T-helper 17 cell (primary cell): ENCODE measurements around the gene CDH20. TPM values are rescaled to one million over a fixed set of nuclear protein-coding genes. Genes with fewer than 3 reads are reported as not detected.

Experiments used
- ATAC-seq: fragments of 150-1000 bp; cut with Tn5 transposase; 2 replicates; pipeline ENCODE4 v1.10.0; 2021; ENCODE audit warnings: mild to moderate bottlenecking, moderate library complexity
- DNase-seq, 3 donors: peaks; one replicate each; pipeline versions ENCODE4 v3.0.0 to v3.0.0-alpha.2; 2020 to 2021
- H3K9me3 ChIP-seq: one replicate; pipeline ENCODE4 v1.7.0; 2013; ENCODE audit warnings: low read length, mild to moderate bottlenecking; ENCODE audit not compliant: control insufficient read depth, poor library complexity, severe bottlenecking
- H3K27ac Mint-ChIP-seq: one replicate; pipeline ENCODE4 v1.8.0; 2022; ENCODE audit warnings: mild to moderate bottlenecking, moderate library complexity, mixed read lengths
- H3K27me3 Mint-ChIP-seq: one replicate; pipeline ENCODE4 v1.8.0; 2022; ENCODE audit warnings: mixed read lengths
- H3K36me3 Mint-ChIP-seq: one replicate; pipeline ENCODE4 v1.8.0; 2022; ENCODE audit warnings: low read depth, mixed read lengths
- H3K4me1 Mint-ChIP-seq: one replicate; pipeline ENCODE4 v1.8.0; 2022; ENCODE audit warnings: mild to moderate bottlenecking, mixed read lengths
- H3K4me3 Mint-ChIP-seq: one replicate; pipeline ENCODE4 v1.8.0; 2022; ENCODE audit warnings: mild to moderate bottlenecking, moderate library complexity, mixed read lengths
- total RNA-seq, 4 donors: library from RNA in 2 of 4; stranded (reverse) in 2 of 4; gene quantifications; one replicate each; pipeline ENCODE4 v1.2.3 and lab custom pipeline; 2022 to 2026

Gene CDH20
- total RNA-seq, 2 donors from 2014 or later = 0.21 to 0.35 TPM

DNA sequence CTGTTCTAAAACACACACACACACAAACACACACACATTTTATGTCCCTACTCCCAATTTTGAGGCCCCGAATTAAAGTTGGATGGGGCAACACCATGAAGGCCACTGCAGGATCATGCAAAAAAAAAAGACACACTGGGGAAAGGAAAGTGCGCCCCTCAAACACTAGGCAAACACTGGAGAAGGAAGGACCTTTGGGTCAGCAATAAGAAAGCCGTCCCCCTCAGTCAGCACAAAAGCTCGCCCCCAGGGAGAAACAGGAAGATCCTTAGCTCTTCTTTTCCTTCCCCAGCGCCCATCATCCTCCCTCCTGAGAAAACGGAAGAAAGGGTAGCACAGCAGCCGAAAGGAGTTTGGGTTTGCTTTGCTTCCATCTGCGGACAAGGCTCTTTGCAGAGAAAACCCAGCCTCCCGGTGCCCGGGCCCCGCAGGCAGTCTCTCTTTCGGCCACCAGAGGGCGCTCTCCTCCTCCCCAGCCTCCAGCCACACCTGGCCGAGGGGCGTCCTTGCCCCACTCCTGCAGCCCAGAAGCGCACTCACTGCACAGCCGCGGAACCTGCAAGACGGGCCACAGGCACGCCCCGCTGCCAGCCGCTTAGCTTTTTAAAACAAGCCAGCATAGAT, 248.5 kb downstream of the CDH20 start:
- peak; percentile 79 for ATAC-seq
- peaks cover 17% of the 10 kb centered on the region for H3K4me1 Mint-ChIP-seq
- H3K4me3 Mint-ChIP-seq = peak overlapping the region; percentile 28
- H3K36me3 Mint-ChIP-seq = no peaks in the 10 kb centered on the region
- H3K27me3 Mint-ChIP-seq = peaks cover 63% of the 10 kb centered on the region
- DNase-seq = peak; percentile 35 to 66 (median 39)
- peak overlapping the region; percentile 81 for H3K27ac Mint-ChIP-seq
- H3K9me3 ChIP-seq = no peaks in the 10 kb centered on the region

DNA sequence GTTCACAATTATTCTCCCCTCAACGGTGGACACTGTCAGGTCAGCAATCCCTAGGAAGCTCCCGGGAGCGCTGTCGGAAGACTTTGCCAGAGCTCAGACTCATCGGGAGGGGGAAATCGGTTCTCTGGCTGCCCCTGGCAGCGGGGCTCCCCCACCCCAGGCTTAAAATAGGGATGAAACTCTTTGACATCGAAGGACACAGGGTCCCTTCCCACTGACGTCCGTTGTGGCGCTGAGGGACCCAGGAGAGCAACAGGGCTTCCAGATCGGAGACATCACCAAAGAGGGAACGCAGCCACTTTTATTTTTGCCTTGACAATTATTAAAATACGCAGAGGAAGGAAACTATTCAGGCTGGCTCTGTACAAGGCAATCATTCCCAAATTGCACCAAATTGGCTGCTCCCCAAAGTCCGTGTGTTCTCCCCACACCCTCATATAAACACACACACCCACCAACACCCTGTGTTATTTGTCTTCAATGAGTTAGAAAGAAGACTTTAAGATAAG, 249.0 kb downstream of the CDH20 start:
- H3K4me1 Mint-ChIP-seq = peaks cover 17% of the 10 kb centered on the region
- H3K4me3 Mint-ChIP-seq = peak overlapping the region; percentile 28
- no peak for DNase-seq
- ATAC-seq = no peak
- no peaks in the 10 kb centered on the region for H3K36me3 Mint-ChIP-seq
- peak overlapping the region; percentile 81 for H3K27ac Mint-ChIP-seq
- H3K9me3 ChIP-seq = no peaks in the 10 kb centered on the region
- H3K27me3 Mint-ChIP-seq = peaks cover 57% of the 10 kb centered on the region

DNA sequence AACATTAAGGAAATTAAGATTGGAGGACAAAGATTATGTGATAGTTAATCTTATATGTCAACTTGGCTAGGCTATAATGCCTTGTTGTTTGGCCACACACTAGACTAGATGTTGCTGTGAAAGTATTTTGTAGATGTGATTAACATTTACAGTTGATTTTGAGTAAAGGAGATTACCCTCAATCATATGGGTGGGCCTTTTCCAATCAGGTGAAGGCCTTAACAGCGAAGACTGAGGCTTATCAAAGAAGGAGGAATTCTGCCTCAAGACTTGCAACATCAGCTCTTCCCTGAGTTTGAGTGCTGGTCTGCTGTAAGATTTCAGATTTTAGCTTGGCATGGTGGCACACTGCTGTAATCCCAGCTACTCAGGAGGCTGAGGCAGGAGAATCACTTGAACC, 250.3 kb downstream of the CDH20 start:
- DNase-seq (no peak), ATAC-seq (no peak)
- H3K27ac Mint-ChIP-seq = no peak overlapping the region
- H3K4me1 Mint-ChIP-seq = peaks cover 17% of the 10 kb centered on the region
- H3K9me3 ChIP-seq = no peaks in the 10 kb centered on the region
- peak overlapping the region; percentile 3 for H3K4me3 Mint-ChIP-seq
- H3K36me3 Mint-ChIP-seq = no peaks in the 10 kb centered on the region
- H3K27me3 Mint-ChIP-seq = peaks cover 54% of the 10 kb centered on the region

DNA sequence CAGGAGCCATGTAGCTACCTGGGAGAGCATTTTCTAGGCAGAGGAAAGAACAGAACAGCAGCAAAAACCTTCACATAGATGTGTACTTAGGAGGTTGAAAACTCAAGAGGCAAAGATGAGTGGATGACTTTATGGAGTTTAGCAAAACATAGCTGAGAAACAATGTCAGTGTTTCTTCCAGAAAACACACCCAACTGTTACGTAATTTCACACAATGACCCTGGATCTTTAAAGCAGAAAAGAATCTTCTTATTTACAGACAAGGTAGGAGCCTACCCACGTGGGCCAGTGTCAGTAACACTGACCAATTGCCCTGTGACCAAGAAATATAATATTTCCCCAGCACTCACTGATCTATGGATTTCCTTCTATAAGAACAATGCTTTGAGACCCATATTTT, 254.6 kb downstream of the CDH20 start:
- no peaks in the 10 kb centered on the region for H3K36me3 Mint-ChIP-seq
- no peak for DNase-seq
- no peak overlapping the region for H3K27ac Mint-ChIP-seq
- H3K9me3 ChIP-seq = no peaks in the 10 kb centered on the region
- peaks cover 4% of the 10 kb centered on the region for H3K4me1 Mint-ChIP-seq
- H3K4me3 Mint-ChIP-seq = no peak overlapping the region
- ATAC-seq = no peak
- peaks cover 31% of the 10 kb centered on the region for H3K27me3 Mint-ChIP-seq

DNA sequence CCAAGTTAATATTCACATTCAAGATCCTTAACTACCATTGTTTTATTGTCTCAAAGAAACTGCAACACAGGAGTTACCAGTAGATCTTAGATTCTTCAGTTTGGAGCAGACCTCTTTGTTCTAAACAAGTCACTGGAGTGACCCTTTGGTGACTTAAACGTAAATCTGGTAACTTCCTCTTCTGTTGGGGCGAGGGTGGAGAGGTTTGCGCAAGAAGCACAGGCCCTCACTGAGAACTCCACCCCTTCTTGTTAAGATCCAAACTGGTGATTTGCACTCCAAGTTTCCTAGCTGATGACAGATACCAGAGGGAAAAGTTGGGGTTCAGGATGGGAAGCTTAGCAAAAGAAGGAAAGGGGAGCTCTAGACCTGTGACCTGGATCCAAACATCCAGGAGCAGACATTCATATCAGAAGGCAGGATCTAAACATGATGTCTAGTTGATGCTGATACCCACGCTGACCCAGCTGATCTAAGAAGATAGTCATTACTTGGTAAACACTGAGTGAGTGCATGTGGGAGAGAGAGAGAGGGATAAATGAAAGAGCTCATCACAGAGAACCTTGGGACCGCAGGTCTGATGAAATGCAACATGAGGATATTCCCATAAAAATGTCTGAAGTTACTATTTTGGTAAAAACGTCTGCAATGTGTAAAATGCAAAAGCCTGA, 256.0 kb downstream of the CDH20 start:
- Mint-ChIP-seq H3K4me3 (no peak overlapping the region), H3K36me3 (peaks cover 3% of the 10 kb centered on the region), H3K4me1 (no peaks in the 10 kb centered on the region), H3K27ac (no peak overlapping the region), H3K27me3 (peaks cover 28% of the 10 kb centered on the region)
- no peaks in the 10 kb centered on the region for H3K9me3 ChIP-seq
- DNase-seq (no peak), ATAC-seq (no peak)

DNA sequence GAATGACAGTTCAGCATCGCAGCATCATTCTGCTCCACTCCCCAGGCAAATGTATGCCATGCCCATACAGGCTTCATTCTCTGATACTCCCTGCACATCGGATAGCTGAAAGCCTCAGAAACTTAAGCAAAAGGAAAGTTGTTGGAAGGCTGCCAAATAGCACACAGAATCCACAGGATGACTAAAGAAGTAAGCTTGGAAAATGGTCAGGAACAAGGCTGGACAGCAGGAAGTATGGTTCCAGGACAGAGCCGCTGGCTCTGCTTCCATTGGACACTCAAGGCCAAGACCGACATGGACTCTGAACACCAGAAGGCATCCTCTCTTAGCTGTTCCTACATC, 256.5 kb downstream of the CDH20 start:
- no peak overlapping the region for H3K4me3 Mint-ChIP-seq

DNA sequence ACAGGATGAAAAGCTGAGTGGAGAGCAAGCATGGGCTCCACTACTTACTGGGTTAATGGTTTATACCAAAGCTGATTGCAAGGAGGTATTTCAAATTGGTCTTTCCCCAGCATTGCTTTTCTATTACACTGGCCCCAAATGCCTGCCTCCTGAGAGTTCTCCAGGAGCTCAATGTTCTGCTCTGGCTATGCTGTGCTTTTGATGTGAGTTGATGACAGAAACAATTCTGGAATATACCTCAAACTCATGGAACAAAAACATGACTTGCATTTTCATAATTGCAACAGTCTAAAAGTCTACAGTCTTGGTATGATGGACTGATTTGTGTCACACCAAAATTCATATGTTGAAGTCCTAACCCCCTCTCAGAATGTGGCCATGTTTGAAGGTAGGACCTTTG, 258.0 kb downstream of the CDH20 start:
- ATAC-seq = no peak

More for the DNA sequence above, 256.5 kb downstream of the CDH20 start:
- Mint-ChIP-seq H3K36me3 (peaks cover 3% of the 10 kb centered on the region), H3K27ac (no peak overlapping the region), H3K27me3 (peaks cover 29% of the 10 kb centered on the region), H3K4me1 (peaks cover under 1% of the 10 kb centered on the region)
- DNase-seq (no peak), ATAC-seq (no peak)
- H3K9me3 ChIP-seq = no peaks in the 10 kb centered on the region

DNA sequence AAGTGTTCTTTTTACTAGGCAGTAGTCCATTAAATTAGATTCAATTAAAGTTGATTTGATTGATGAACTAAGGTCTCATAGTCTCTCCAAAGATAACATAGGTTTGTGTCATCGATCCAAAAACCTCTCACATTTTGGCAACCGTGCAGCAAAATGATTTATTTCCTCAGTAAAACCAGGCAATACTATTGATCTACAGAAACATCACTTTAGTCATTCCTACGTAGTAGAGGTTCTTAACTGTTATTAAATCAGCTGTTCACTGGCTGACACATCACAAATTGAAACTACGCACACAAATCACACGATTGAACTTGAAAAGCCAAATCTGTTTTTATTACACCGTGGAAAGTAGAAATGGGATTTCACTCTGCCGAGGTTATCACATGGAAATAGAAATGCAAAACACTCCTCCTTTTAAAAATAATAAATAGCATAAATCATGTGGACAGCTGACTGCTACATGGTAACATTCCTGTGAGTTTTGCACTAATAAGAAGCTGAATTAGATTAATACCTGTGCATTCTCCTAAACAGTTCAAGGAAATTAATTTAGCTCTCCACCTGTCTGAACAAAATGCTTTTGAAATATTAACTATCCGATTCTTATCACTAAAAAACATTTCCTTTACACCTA, 262.5 kb downstream of the CDH20 start:
- Mint-ChIP-seq H3K27me3 (peaks cover 18% of the 10 kb centered on the region), H3K4me1 (peaks cover 2% of the 10 kb centered on the region), H3K36me3 (peaks cover 3% of the 10 kb centered on the region), H3K4me3 (no peak overlapping the region), H3K27ac (no peak overlapping the region)
- H3K9me3 ChIP-seq = no peaks in the 10 kb centered on the region
- DNase-seq (no peak), ATAC-seq (no peak)

More for the DNA sequence above, 258.0 kb downstream of the CDH20 start:
- Mint-ChIP-seq H3K27ac (no peak overlapping the region), H3K4me3 (no peak overlapping the region), H3K27me3 (peaks cover 33% of the 10 kb centered on the region), H3K4me1 (peaks cover 2% of the 10 kb centered on the region), H3K36me3 (peaks cover 3% of the 10 kb centered on the region)
- H3K9me3 ChIP-seq = no peaks in the 10 kb centered on the region
- DNase-seq = no peak

DNA sequence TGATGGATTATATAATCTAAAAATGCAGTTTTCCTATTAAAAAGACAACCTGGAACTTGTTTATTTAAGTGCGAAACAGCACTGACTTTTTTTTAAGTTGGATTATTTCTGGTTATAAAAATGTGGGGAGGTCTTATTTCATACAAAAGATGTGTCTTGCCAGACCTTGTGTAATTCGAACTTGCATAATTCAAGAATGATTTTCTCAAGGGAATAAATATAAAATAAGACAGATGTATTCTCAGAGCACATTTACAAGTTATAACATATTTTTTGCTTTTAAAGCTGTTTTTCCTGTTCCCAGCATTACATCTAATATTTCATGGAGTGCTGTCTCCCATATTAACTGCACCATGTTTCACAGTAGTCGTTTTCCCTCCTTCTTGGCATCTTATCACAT, 263.1 kb downstream of the CDH20 start:
- Mint-ChIP-seq H3K27me3 (peaks cover 20% of the 10 kb centered on the region), H3K36me3 (peaks cover 3% of the 10 kb centered on the region), H3K4me1 (peaks cover 2% of the 10 kb centered on the region), H3K4me3 (no peak overlapping the region), H3K27ac (no peak overlapping the region)
- H3K9me3 ChIP-seq = no peaks in the 10 kb centered on the region
- ATAC-seq = no peak
- DNase-seq = no peak

DNA sequence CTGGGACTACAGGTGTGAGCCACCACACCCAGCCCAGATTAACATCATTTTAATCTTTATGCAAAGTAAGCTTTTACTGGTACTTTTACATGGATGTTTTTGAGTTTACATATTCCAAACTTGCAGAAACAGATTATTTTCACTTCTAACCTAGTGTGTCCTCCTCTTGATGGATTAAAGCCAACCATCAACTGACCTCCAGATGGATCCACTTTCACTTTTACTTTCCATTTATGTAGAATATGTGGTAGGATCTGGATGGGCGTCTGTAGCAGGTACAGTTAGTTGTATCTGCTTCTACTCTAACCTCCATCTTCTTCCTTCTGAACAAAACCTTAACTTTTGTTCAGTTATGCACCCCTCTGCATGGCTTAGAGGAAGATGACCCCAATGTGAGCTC, 264.1 kb downstream of the CDH20 start:
- Mint-ChIP-seq H3K4me1 (peaks cover 2% of the 10 kb centered on the region), H3K27me3 (peaks cover 23% of the 10 kb centered on the region), H3K36me3 (peaks cover 3% of the 10 kb centered on the region), H3K27ac (no peak overlapping the region), H3K4me3 (no peak overlapping the region)
- no peak for ATAC-seq
- H3K9me3 ChIP-seq = no peaks in the 10 kb centered on the region
- no peak for DNase-seq

DNA sequence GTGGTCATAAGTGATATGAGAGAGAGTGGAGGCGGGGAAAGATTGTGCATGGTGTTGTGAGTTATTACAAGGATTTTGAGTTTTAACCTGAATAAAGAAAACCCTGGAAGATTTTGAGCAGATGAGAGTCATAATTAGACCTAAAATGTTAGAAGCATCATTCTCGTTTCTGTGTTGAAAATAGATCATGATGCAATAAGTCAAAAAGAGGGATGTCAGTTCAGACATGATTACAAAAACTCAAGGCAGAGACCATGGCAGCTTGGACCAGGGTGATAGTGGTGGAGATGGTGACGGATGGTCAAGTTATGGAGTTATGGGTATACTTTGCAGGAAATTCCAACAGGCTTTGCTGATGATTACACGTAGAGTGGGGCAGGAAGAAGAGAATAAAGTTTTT, 267.2 kb downstream of the CDH20 start:
- Mint-ChIP-seq H3K27me3 (peaks cover 47% of the 10 kb centered on the region), H3K27ac (no peak overlapping the region), H3K4me1 (no peaks in the 10 kb centered on the region), H3K4me3 (no peak overlapping the region), H3K36me3 (peaks cover 3% of the 10 kb centered on the region)
- ATAC-seq = no peak
- H3K9me3 ChIP-seq = no peaks in the 10 kb centered on the region
- no peak for DNase-seq

DNA sequence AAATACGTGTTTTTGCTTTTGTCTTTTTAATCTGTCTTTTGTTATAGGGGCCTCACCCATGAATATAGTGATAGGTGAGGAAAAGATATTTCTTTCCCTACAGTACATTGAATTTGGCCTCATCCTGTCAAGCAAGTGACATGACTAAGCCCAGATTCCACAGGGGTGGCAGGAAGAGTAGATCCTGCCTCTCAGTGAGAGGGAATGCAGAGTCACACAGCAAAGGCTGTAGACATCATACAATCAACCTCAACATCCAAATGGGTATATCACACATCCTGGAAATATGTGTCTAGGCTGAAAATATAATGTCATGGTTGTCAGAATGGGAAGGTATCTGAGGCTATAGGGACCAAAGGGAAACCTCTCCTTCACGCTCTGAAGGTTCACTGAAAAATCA, 269.6 kb downstream of the CDH20 start:
- no peak for ATAC-seq
- Mint-ChIP-seq H3K4me3 (no peak overlapping the region), H3K27ac (no peak overlapping the region), H3K27me3 (peaks cover 64% of the 10 kb centered on the region), H3K36me3 (peaks cover 3% of the 10 kb centered on the region), H3K4me1 (no peaks in the 10 kb centered on the region)
- no peak for DNase-seq
- H3K9me3 ChIP-seq = no peaks in the 10 kb centered on the region
